C4-2B (cell line): ENCODE results near the gene PMM1.

Experiments used
- ZFX ChIP-seq: fragments of 450-650 bp; IDR thresholded peaks from 2 replicates; pipeline ENCODE4 v1.6.1; 2017
- TF ChIP-seq, protein P1 (sequence below): fragments of 450-650 bp; conservative IDR thresholded peaks from 2 replicates; pipeline ENCODE4 v1.5.1; 2017; ENCODE audit warnings: mild to moderate bottlenecking

DNA sequence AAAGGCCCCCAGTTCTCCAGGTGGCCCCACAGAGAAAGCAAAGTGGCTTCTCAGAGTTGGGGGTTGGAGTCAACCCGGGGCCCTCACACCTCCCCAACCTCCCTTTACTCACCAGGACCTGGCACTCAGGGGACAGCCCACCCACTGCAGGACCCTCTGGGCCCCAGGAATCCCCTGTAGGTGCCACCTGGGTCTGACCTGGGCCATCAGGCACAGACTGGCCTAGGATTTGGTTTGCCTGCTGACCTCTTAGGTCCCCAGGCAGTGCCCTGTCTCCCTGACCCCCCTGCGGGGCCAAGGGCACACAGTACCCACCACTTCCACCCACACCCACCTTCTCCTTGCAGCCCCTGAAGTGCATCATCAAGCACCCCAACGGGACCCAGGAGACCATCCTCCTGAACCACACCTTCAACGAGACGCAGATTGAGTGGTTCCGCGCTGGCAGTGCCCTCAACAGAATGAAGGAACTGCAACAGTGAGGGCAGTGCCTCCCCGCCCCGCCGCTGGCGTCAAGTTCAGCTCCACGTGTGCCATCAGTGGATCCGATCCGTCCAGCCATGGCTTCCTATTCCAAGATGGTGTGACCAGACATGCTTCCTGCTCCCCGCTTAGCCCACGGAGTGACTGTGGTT, 61.4 kb downstream of the PMM1 start:
- TF ChIP-seq, protein P1, sequence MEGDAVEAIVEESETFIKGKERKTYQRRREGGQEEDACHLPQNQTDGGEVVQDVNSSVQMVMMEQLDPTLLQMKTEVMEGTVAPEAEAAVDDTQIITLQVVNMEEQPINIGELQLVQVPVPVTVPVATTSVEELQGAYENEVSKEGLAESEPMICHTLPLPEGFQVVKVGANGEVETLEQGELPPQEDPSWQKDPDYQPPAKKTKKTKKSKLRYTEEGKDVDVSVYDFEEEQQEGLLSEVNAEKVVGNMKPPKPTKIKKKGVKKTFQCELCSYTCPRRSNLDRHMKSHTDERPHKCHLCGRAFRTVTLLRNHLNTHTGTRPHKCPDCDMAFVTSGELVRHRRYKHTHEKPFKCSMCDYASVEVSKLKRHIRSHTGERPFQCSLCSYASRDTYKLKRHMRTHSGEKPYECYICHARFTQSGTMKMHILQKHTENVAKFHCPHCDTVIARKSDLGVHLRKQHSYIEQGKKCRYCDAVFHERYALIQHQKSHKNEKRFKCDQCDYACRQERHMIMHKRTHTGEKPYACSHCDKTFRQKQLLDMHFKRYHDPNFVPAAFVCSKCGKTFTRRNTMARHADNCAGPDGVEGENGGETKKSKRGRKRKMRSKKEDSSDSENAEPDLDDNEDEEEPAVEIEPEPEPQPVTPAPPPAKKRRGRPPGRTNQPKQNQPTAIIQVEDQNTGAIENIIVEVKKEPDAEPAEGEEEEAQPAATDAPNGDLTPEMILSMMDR: no peak
- TF ChIP-seq ZFX: no peak
